Measurements from ENCODE around the gene DHX34. TPM values are rescaled to one million over a fixed set of nuclear protein-coding genes. Genes with fewer than 3 reads are reported as not detected.

The DHX34 gene
- total and polyA plus RNA-seq, 9 of the 15 experiments (the other 6 are each of a cell fraction or from before 2014, with no cell fraction given), result 0.36 to 42.0 (median 15.0) TPM

DNA sequence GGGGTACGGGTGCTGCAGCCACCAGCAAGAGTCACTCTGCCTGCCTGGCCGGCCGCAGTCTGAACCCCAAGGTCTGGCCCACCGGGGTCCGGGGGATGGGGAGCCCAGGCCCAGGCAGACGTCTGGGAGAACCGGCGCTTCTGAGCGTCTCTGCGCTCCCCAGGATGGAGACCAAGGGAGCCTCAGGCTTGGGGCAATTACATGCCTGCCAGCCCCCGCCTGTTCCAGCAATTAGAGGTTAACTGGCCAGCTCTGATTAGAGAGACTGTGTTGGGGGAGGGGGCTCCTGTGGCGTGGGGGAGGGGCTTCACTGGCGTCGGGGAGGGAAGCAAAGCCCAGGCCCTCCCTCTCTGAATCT lies 58.3 kb downstream of the DHX34 start (continued):
- TF ChIP-seq KLF1 (tag; IDR thresholded peaks at IDR 0.05), result no peak
- no peak for TF ChIP-seq MGA (IDR thresholded peaks at IDR 0.05)
- 0 out of 4 replicates have a peak, but pooled peaks of 1 of the 2 experiments have one; percentile 7 for TF ChIP-seq MAZ (CRISPR knock-in tag; conservative IDR thresholded peaks at IDR 0.05 in 1 of 2, IDR thresholded peaks at IDR 0.05 in 1 of 2)
- no peak for TF ChIP-seq ZFP1 (CRISPR knock-in tag; IDR thresholded peaks at IDR 0.05)
- TF ChIP-seq ZNF79 (CRISPR knock-in tag; IDR thresholded peaks at IDR 0.05; ENCODE audit: low read depth), result no peak
- TF ChIP-seq FIP1L1 (IDR thresholded peaks at IDR 0.05; ENCODE audit: low read depth, low read length, poor library complexity, severe bottlenecking), result no peak
- TF ChIP-seq RAD21 (CRISPR knock-in tag; conservative IDR thresholded peaks at IDR 0.05 in 1 of 2, IDR thresholded peaks at IDR 0.05 in 1 of 2), result no peak
- TF ChIP-seq ZSCAN32 (CRISPR knock-in tag; IDR thresholded peaks at IDR 0.05), result no peak
- no peak for TF ChIP-seq NCOA1 (IDR thresholded peaks at IDR 0.05; ENCODE audit: low read depth)
- no peak for TF ChIP-seq PPARD (CRISPR knock-in tag; IDR thresholded peaks at IDR 0.05)
- TF ChIP-seq IRF2 (CRISPR knock-in tag; IDR thresholded peaks at IDR 0.05), result no peak
- peak; percentile 7; the same call in 1 of the 2 replicates for TF ChIP-seq FOXP1 (CRISPR knock-in tag; IDR thresholded peaks at IDR 0.05)
- TF ChIP-seq ZBTB8A (IDR thresholded peaks at IDR 0.05; ENCODE audit: partially characterized antibody), result no peak
